Measurements from ENCODE around the gene RAB36.

DNA sequence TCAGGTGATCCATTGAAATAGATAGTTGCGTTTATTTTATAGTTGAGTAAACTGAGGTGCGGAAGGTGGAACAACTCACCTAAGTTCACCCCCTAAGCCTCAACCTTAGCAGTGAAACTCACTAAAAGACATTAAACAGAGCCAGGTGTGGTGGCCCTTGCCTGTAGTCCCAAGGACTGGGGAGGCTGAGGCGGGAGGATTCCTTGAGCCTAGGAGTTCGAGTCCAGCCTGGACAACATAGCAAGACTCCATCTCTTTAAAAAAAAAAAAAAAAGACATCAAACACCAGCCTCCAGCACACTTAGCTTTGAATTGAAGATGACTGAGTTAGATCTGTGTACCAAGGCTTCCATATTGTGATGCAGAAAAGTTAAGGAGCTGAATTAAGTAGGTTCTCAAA, 845 bp upstream of the RAB36 start:
- TF ChIP-seq, protein P1, sequence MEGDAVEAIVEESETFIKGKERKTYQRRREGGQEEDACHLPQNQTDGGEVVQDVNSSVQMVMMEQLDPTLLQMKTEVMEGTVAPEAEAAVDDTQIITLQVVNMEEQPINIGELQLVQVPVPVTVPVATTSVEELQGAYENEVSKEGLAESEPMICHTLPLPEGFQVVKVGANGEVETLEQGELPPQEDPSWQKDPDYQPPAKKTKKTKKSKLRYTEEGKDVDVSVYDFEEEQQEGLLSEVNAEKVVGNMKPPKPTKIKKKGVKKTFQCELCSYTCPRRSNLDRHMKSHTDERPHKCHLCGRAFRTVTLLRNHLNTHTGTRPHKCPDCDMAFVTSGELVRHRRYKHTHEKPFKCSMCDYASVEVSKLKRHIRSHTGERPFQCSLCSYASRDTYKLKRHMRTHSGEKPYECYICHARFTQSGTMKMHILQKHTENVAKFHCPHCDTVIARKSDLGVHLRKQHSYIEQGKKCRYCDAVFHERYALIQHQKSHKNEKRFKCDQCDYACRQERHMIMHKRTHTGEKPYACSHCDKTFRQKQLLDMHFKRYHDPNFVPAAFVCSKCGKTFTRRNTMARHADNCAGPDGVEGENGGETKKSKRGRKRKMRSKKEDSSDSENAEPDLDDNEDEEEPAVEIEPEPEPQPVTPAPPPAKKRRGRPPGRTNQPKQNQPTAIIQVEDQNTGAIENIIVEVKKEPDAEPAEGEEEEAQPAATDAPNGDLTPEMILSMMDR (conservative IDR thresholded peaks at IDR 0.05; ENCODE audit: low read length): no peak
- TF ChIP-seq EZH2phosphoT487 (IDR thresholded peaks at IDR 0.05; ENCODE audit: borderline replicate concordance, low read depth, low read length): no peak
